Hematopoietic multipotent progenitor cell treated with erythropoietin and hydrocortisone succinate and interleukin-3 and kit ligand, for 6 days (in vitro differentiated cells): ENCODE data around the gene SPTLC2.
"Not testable (repeated sequence)": the region's sequence is repeated elsewhere in the genome, so short reads cannot be mapped to it uniquely, and the experiment has no call there.

Experiments
- DNase-seq: peaks from one replicate; pipeline ENCODE4 v3.0.0-alpha.2; 2015

The SPTLC2 gene

GRCh38 chr14:77620222-77620870, 3.9 kb upstream of the SPTLC2 start:
- DNase-seq, result no peak

GRCh38 chr14:77618381-77618970, 2.0 kb upstream of the SPTLC2 start:
- no peak for DNase-seq

- DNase-seq, result no peak
Measured at GRCh38 chr14:77616133-77616453, 344 bp downstream of the SPTLC2 start.

- DNase-seq, result peak; percentile 71
Measured at GRCh38 chr14:77615361-77616132, 890 bp downstream of the SPTLC2 start.

GRCh38 chr14:77613201-77613600, 3.2 kb downstream of the SPTLC2 start:
- DNase-seq, result peak; percentile 49

- peak; percentile 46 for DNase-seq
Measured at GRCh38 chr14:77612011-77612620, 4.3 kb downstream of the SPTLC2 start.

GRCh38 chr14:77610553-77610952, 5.9 kb downstream of the SPTLC2 start:
- no peak for DNase-seq

- no peak for DNase-seq
Measured at GRCh38 chr14:77609922-77610321, 6.5 kb downstream of the SPTLC2 start.

- peak; percentile 83 for DNase-seq
Measured at GRCh38 chr14:77607741-77608302, 8.6 kb downstream of the SPTLC2 start.

- peak; percentile 56 for DNase-seq
Measured at GRCh38 chr14:77605392-77605972, 11.0 kb downstream of the SPTLC2 start.

GRCh38 chr14:77603654-77604255, 12.7 kb downstream of the SPTLC2 start:
- no peak for DNase-seq

- no peak for DNase-seq
Measured at GRCh38 chr14:77603031-77603430, 13.4 kb downstream of the SPTLC2 start.

- no peak for DNase-seq
Measured at GRCh38 chr14:77601846-77602619, 14.4 kb downstream of the SPTLC2 start.

- no peak for DNase-seq
Measured at GRCh38 chr14:77599889-77600288, 16.5 kb downstream of the SPTLC2 start.

GRCh38 chr14:77598366-77599070, 17.9 kb downstream of the SPTLC2 start:
- no peak for DNase-seq

- peak; percentile 85 for DNase-seq
Measured at GRCh38 chr14:77593501-77593961, 22.9 kb downstream of the SPTLC2 start.

- peak; percentile 32 for DNase-seq
Measured at GRCh38 chr14:77590845-77591485, 25.5 kb downstream of the SPTLC2 start.

- peak; percentile 35 for DNase-seq
Measured at GRCh38 chr14:77589099-77589498, 27.3 kb downstream of the SPTLC2 start.

- not testable (repeated sequence) for DNase-seq
Measured at GRCh38 chr14:77588411-77589025, 27.9 kb downstream of the SPTLC2 start.

GRCh38 chr14:77585385-77585784, 31.1 kb downstream of the SPTLC2 start:
- no peak for DNase-seq
